ENCODE data around the gene HOXD9. TPM values are rescaled to one million over a fixed set of nuclear protein-coding genes. Genes with fewer than 3 reads are reported as not detected.
A peak's percentile ranks its signal among the peaks of the same experiment; 100 is the strongest.

The HOXD9 gene
- polyA plus RNA-seq, 2 donors = 0.99 to 2.4 TPM

- H3K4me1 ChIP-seq (ENCODE audit: control insufficient read depth in 2 of 2, insufficient read depth in 2 of 2, low read length in 1 of 2) = peaks cover 8% of the 10 kb centered on the region in 2 donors
- no peaks in the 10 kb centered on the region for H3K36me3 ChIP-seq (ENCODE audit: control insufficient read depth in 2 of 2, insufficient read depth in 2 of 2, low read length in 1 of 2)
- H3K27me3 ChIP-seq (ENCODE audit: control insufficient read depth in 1 of 2, insufficient read depth in 2 of 2, low read length in 2 of 2) = peaks cover 0 to 70% of the 10 kb centered on the region in 2 donors
- peaks cover 13 to 30% of the 10 kb centered on the region in 2 donors for H3K9me3 ChIP-seq (ENCODE audit: control insufficient read depth in 2 of 2, insufficient read depth in 1 of 2, low read depth in 1 of 2, low read length in 1 of 2)
- peak overlapping the region; percentile 14 to 35 for H3K4me3 ChIP-seq (ENCODE audit: low read depth in 1 of 2, low read length in 2 of 2)
- no peak overlapping the region for H3K27ac ChIP-seq (ENCODE audit: low read depth in 2 of 2, low read length in 1 of 2)
- WGBS, 2 donors = 4 to 5% methylated on average over 47 to 86 of the region's 86 CpGs
Measured at GRCh38 chr2:176079831-176080539, 42.5 kb upstream of the HOXD9 start.

DNA sequence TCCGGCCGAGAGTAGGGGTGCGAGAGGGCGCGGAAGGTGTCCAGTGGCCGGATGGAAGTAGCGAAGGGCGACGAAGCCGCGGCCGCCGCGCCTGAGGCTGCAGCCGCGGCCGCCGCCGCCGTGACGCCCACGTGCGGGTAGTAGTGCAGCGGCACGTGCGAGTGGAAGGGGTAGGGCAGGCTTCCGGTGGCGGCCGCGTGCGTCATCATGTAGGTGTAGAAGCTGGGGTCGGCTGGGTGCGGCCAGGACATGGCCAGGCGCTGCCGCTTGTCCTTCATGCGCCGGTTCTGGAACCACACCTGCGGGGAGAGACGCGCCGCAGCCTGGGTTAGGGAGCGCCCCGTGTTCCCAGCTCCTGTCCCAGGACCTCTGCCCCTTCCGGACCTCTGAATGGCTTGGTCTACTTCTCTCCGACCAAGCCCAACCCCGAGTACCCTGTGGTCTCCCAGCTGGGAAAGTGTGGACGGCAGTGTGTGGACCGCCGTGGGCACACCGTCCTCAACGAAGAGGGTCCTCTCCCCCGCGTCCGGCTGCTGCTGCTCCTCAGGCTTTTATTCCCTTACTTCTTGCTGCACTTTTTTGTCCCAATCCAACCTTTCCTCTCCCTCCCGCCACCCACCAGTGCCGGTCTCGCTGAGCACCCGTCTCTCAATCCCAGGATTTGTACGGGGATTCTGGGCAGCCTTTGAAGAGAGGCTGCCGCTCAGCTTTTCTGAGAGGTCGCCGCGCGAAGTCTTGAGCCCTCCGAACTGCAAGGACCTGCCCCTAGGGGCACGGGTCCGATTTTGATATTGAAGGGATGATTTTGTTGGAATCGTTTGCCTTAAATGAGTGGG is 41.8 kb upstream of the HOXD9 start:
- 9 to 15% methylated on average over 67 to 68 of the region's 68 CpGs for WGBS, 2 donors
- Histone ChIP-seq H3K36me3 (ENCODE audit: control insufficient read depth in 2 of 2, insufficient read depth in 2 of 2, low read length in 1 of 2) (no peaks in the 10 kb centered on the region), H3K27ac (ENCODE audit: low read depth in 2 of 2, low read length in 1 of 2) (no peak overlapping the region), H3K4me3 (ENCODE audit: low read depth in 1 of 2, low read length in 2 of 2) (peak overlapping the region; percentile 14 to 35), H3K9me3 (ENCODE audit: control insufficient read depth in 2 of 2, insufficient read depth in 1 of 2, low read depth in 1 of 2, low read length in 1 of 2) (peaks cover 13 to 32% of the 10 kb centered on the region in 2 donors), H3K27me3 (ENCODE audit: control insufficient read depth in 1 of 2, insufficient read depth in 2 of 2, low read length in 2 of 2) (peaks cover 0 to 73% of the 10 kb centered on the region in 2 donors), H3K4me1 (ENCODE audit: control insufficient read depth in 2 of 2, insufficient read depth in 2 of 2, low read length in 1 of 2) (peaks cover 8% of the 10 kb centered on the region in 2 donors)

DNA sequence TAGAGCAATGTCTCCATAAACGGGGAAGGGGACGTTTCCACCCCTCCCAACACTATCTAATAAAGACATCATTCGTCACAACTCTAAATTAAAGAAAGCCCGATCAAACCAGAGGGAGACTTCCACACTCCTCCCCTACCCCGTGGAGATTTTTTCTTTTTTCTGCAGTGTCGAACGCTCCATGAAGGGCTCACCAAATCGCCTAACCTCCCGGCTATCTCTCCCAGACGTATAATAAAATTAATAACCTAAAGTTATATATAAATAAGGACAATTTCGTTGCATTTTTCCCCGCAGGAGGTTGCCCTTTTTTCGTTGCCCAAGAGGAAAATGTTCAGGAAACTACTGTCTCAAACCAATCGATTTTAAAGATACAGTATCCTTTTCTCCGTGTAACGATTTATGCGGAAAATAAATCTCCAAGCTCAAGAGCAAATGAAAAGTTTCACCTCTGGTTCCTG is 41.1 kb upstream of the HOXD9 start:
- 10 to 13% methylated on average over 17 of the region's 17 CpGs for WGBS, 2 donors
- H3K4me1 ChIP-seq (ENCODE audit: control insufficient read depth in 2 of 2, insufficient read depth in 2 of 2, low read length in 1 of 2) = peaks cover 8 to 10% of the 10 kb centered on the region in 2 donors
- no peak overlapping the region for H3K4me3 ChIP-seq (ENCODE audit: low read depth in 1 of 2, low read length in 2 of 2)

GRCh38 chr2:176081837-176082524 is 40.5 kb upstream of the HOXD9 start:
- H3K27ac ChIP-seq (ENCODE audit: low read depth in 2 of 2, low read length in 1 of 2) = no peak overlapping the region
- peaks cover 2 to 70% of the 10 kb centered on the region in 2 donors for H3K27me3 ChIP-seq (ENCODE audit: control insufficient read depth in 1 of 2, insufficient read depth in 2 of 2, low read length in 2 of 2)
- H3K36me3 ChIP-seq (ENCODE audit: control insufficient read depth in 2 of 2, insufficient read depth in 2 of 2, low read length in 1 of 2) = no peaks in the 10 kb centered on the region
- 11 to 14% methylated on average over 62 of the region's 62 CpGs for WGBS, 2 donors
- H3K9me3 ChIP-seq (ENCODE audit: control insufficient read depth in 2 of 2, insufficient read depth in 1 of 2, low read depth in 1 of 2, low read length in 1 of 2) = peaks cover 13 to 34% of the 10 kb centered on the region in 2 donors
- no peak overlapping the region for H3K4me3 ChIP-seq (ENCODE audit: low read depth in 1 of 2, low read length in 2 of 2)
- H3K4me1 ChIP-seq (ENCODE audit: control insufficient read depth in 2 of 2, insufficient read depth in 2 of 2, low read length in 1 of 2) = peaks cover 8 to 10% of the 10 kb centered on the region in 2 donors

More for the DNA sequence above, 41.1 kb upstream of the HOXD9 start:
- Histone ChIP-seq H3K27ac (ENCODE audit: low read depth in 2 of 2, low read length in 1 of 2) (no peak overlapping the region), H3K27me3 (ENCODE audit: control insufficient read depth in 1 of 2, insufficient read depth in 2 of 2, low read length in 2 of 2) (peaks cover 1 to 75% of the 10 kb centered on the region in 2 donors), H3K36me3 (ENCODE audit: control insufficient read depth in 2 of 2, insufficient read depth in 2 of 2, low read length in 1 of 2) (no peaks in the 10 kb centered on the region), H3K9me3 (ENCODE audit: control insufficient read depth in 2 of 2, insufficient read depth in 1 of 2, low read depth in 1 of 2, low read length in 1 of 2) (peaks cover 13 to 34% of the 10 kb centered on the region in 2 donors)

DNA sequence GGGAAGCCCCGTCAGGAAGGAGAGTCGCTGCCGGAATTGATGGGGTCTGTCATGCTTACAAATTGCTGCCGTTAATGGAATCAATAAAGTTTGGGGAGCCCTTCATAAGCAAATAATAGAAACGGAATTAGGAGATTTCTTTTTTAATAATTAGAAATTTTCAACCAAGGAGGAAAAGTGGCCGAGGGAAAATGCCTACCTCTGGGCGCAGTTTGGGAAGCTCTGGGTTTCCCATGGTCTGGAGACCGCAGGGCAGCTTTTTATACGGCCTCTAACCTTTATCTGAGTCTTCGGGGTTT is 40.0 kb upstream of the HOXD9 start:
- H3K36me3 ChIP-seq (ENCODE audit: control insufficient read depth in 2 of 2, insufficient read depth in 2 of 2, low read length in 1 of 2) = no peaks in the 10 kb centered on the region
- H3K27ac ChIP-seq (ENCODE audit: low read depth in 2 of 2, low read length in 1 of 2) = no peak overlapping the region
- H3K4me3 ChIP-seq (ENCODE audit: low read depth in 1 of 2, low read length in 2 of 2) = no peak overlapping the region
- peaks cover 8 to 10% of the 10 kb centered on the region in 2 donors for H3K4me1 ChIP-seq (ENCODE audit: control insufficient read depth in 2 of 2, insufficient read depth in 2 of 2, low read length in 1 of 2)
- H3K9me3 ChIP-seq (ENCODE audit: control insufficient read depth in 2 of 2, insufficient read depth in 1 of 2, low read depth in 1 of 2, low read length in 1 of 2) = peaks cover 13 to 34% of the 10 kb centered on the region in 2 donors
- peaks cover 2 to 70% of the 10 kb centered on the region in 2 donors for H3K27me3 ChIP-seq (ENCODE audit: control insufficient read depth in 1 of 2, insufficient read depth in 2 of 2, low read length in 2 of 2)
- WGBS, 2 donors = 11 to 18% methylated on average over 10 of the region's 10 CpGs

DNA sequence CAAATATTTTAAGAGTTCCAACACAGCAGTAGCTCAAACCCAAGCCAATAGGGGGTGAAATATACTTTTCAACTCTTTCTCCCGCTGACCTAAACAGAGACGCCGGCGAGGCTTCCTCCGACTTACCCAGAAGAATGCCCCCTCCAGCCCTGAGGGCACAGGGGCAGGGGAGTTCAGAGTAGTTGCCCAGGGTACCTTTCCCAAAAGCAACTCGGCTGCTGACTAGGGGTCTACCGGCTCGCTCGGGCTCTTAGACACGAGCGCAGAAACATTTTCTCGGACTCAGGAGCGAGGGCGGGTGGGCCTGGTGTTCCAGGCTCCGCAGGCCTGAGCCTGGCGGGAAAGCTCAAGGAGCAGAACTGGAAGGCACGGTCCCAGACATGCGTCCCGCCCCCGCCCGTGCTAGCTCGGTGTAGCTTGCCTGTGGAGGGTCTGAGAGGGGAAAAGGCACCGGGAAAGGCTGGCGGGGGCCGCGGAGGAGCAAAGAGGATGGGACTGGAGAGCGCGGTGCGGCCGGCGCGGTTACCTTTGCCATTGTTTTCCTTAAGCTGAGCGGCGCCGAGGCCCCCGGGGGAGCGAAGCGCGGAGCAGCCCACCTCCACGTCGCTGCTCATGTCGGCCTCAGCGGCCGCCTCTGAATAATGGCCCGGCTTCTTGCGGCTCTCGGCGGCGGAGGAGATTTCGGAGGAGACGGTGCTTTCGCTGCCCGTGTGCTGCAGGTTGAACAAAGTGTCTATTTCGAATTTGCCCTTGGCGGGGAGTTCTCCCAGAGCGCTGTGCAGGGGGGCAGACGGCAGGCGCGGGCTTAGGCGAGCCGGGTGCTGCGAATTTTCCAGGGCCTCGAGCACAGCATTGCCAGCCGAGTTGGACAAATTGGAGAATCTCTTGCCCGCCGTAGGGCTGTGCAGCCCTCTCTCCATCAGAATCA is 39.4 kb upstream of the HOXD9 start:
- Histone ChIP-seq H3K4me1 (ENCODE audit: control insufficient read depth in 2 of 2, insufficient read depth in 2 of 2, low read length in 1 of 2) (peaks cover 8 to 12% of the 10 kb centered on the region in 2 donors), H3K4me3 (ENCODE audit: low read depth in 1 of 2, low read length in 2 of 2) (no peak overlapping the region), H3K27ac (ENCODE audit: low read depth in 2 of 2, low read length in 1 of 2) (no peak overlapping the region), H3K36me3 (ENCODE audit: control insufficient read depth in 2 of 2, insufficient read depth in 2 of 2, low read length in 1 of 2) (no peaks in the 10 kb centered on the region), H3K27me3 (ENCODE audit: control insufficient read depth in 1 of 2, insufficient read depth in 2 of 2, low read length in 2 of 2) (peaks cover 2 to 76% of the 10 kb centered on the region in 2 donors), H3K9me3 (ENCODE audit: control insufficient read depth in 2 of 2, insufficient read depth in 1 of 2, low read depth in 1 of 2, low read length in 1 of 2) (peaks cover 13 to 36% of the 10 kb centered on the region in 2 donors)
- 7 to 11% methylated on average over 66 of the region's 66 CpGs for WGBS, 2 donors

DNA sequence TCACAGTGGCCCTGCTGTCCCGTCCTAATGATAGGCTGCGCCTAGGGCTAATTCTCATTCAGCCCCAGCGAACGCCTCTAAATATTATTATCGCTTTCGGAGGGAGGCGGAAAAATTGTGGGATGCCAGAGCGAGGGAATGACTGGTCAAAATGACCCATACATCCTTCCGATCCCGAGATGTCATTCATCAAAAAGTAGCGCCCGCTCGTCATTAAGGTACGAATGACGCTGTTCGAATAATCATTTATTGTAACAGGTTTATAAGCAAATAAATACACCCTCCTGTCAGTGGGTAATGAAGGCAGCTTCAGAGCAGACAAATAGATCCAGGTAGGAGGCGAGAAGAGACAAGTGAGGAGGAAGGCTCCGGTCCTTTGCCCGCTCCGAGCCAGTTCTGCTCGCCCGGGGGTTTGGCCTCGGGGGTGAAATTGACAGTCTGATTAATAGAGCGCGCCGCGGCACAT is 38.7 kb upstream of the HOXD9 start, which contains the start of gene EVX2:
EVX2 (minus strand) TSS at position 167 of the 466 bp plus-strand sequence. CDS start 186 bp downstream, outside the sequence.
- Histone ChIP-seq H3K27ac (ENCODE audit: low read depth in 2 of 2, low read length in 1 of 2) (no peak within 1 kb of the TSS), H3K27me3 (ENCODE audit: control insufficient read depth in 1 of 2, insufficient read depth in 2 of 2, low read length in 2 of 2) (peaks cover 2 to 72% of the 10 kb centered on the region in 2 donors), H3K4me3 (ENCODE audit: low read depth in 1 of 2, low read length in 2 of 2) (no peak within 1 kb of the TSS), H3K36me3 (ENCODE audit: control insufficient read depth in 2 of 2, insufficient read depth in 2 of 2, low read length in 1 of 2) (no peaks in the 10 kb centered on the region), H3K9me3 (ENCODE audit: control insufficient read depth in 2 of 2, insufficient read depth in 1 of 2, low read depth in 1 of 2, low read length in 1 of 2) (peaks cover 13 to 37% of the 10 kb centered on the region in 2 donors), H3K4me1 (ENCODE audit: control insufficient read depth in 2 of 2, insufficient read depth in 2 of 2, low read length in 1 of 2) (peaks cover 8 to 15% of the 10 kb centered on the region in 2 donors)
- 16 to 22% methylated on average over 27 of the region's 27 CpGs for WGBS, 2 donors

- Histone ChIP-seq H3K27ac (ENCODE audit: low read depth in 2 of 2, low read length in 1 of 2) (no peak overlapping the region), H3K4me1 (ENCODE audit: control insufficient read depth in 2 of 2, insufficient read depth in 2 of 2, low read length in 1 of 2) (peaks cover 7 to 15% of the 10 kb centered on the region in 2 donors), H3K9me3 (ENCODE audit: control insufficient read depth in 2 of 2, insufficient read depth in 1 of 2, low read depth in 1 of 2, low read length in 1 of 2) (peaks cover 13 to 37% of the 10 kb centered on the region in 2 donors), H3K36me3 (ENCODE audit: control insufficient read depth in 2 of 2, insufficient read depth in 2 of 2, low read length in 1 of 2) (no peaks in the 10 kb centered on the region), H3K4me3 (ENCODE audit: low read depth in 1 of 2, low read length in 2 of 2) (no peak overlapping the region), H3K27me3 (ENCODE audit: control insufficient read depth in 1 of 2, insufficient read depth in 2 of 2, low read length in 2 of 2) (peaks cover 2 to 65% of the 10 kb centered on the region in 2 donors)
- 7 to 11% methylated on average over 26 of the region's 26 CpGs for WGBS, 2 donors
Measured at GRCh38 chr2:176084611-176085119, 37.9 kb upstream of the HOXD9 start.

Data from esophagus (tissue), 2 donors.